ENCODE results near the gene RNPEPL1.

The RNPEPL1 gene

DNA sequence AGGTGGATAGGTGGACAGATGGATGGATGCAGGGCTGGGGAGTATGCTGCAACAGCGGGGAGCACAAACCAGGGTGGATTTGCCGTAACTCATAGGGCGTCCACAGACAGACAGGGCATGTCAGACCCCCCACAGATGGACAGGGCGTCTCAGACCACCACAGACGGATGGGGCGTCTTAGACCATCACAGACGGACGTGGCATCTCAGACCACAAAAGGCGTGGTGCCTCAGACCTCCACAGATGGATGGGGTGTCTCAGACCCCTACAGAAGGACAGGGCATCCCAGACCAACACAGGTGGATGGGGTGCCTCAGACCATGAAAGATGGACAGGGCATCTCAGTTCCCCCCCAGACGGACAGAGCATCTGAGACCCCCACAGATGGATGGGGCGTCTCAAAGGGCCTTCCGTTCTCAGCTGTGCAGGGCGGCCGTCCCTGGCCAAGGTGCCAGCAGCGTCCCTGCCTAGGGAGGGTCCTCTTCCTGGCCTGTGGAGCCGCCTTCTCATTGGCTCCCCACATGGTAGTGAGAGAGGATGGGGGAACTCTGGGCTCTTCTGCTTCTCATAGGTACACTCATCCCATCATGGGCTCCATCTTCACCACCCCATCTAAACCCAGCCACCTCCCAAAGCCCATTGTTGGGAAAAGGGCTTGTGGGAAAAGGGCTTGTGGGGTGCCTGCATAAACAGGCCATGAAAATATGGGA lies 12.6 kb upstream of the RNPEPL1 start:
- H3K4ac ChIP-seq (ENCODE audit: low read depth, low read length) = no peak overlapping the region
- H3K14ac ChIP-seq (ENCODE audit: low read length) = no peak overlapping the region
- H3K4me3 ChIP-seq (ENCODE audit: low read depth, low read length) = no peak overlapping the region
- no peak overlapping the region for H4K12ac ChIP-seq (ENCODE audit: low read depth, low read length)
- H2AK5ac ChIP-seq (ENCODE audit: low read length) = no peak overlapping the region
- no peak overlapping the region for H4K8ac ChIP-seq (ENCODE audit: low read depth, low read length)
- H3K36me3 ChIP-seq (ENCODE audit: control insufficient read depth in 1 of 2, insufficient read depth in 2 of 2, low read length in 2 of 2) = peaks cover 8 to 11% of the 10 kb centered on the region in 2 experiments
- no peak overlapping the region for H2BK12ac ChIP-seq (ENCODE audit: low read length)
- no peak overlapping the region for H2BK5ac ChIP-seq (ENCODE audit: low read depth, low read length, poor library complexity)
- H4K91ac ChIP-seq (ENCODE audit: low read depth, low read length) = no peak overlapping the region
- peaks cover 2% of the 10 kb centered on the region for H3K79me2 ChIP-seq (ENCODE audit: control insufficient read depth, insufficient read depth, low read length, poor library complexity)
- peaks cover 0 to 9% of the 10 kb centered on the region in 2 experiments for H3K4me1 ChIP-seq (ENCODE audit: control insufficient read depth in 1 of 2, insufficient read depth in 2 of 2, low read length in 2 of 2)
- peaks cover 5% of the 10 kb centered on the region for H3K79me1 ChIP-seq (ENCODE audit: low read length)
- no peak overlapping the region for H2BK120ac ChIP-seq (ENCODE audit: insufficient read depth, low read length, poor library complexity)
- H3K23ac ChIP-seq (ENCODE audit: low read length) = no peak overlapping the region
- no peak overlapping the region for H3K9ac ChIP-seq (ENCODE audit: low read length)
- H3K4me2 ChIP-seq (ENCODE audit: low read length) = no peak overlapping the region
- no peak overlapping the region for H3K27ac ChIP-seq (ENCODE audit: low read depth, low read length)
- DNase-seq = no peak
- peaks cover 5% of the 10 kb centered on the region for H3K9me3 ChIP-seq (ENCODE audit: insufficient read depth, low read depth, low read length)
- no peak overlapping the region for H2AFZ ChIP-seq (ENCODE audit: insufficient read depth, low read length, poor library complexity)
- no peaks in the 10 kb centered on the region for H3K27me3 ChIP-seq (ENCODE audit: insufficient read depth, low read length)
- H3K18ac ChIP-seq (ENCODE audit: low read length) = no peak overlapping the region
- no CpG with 5 or more reads among the region's 16 CpGs for WGBS (ENCODE audit: extremely low coverage, insufficient coverage, insufficient read length)

DNA sequence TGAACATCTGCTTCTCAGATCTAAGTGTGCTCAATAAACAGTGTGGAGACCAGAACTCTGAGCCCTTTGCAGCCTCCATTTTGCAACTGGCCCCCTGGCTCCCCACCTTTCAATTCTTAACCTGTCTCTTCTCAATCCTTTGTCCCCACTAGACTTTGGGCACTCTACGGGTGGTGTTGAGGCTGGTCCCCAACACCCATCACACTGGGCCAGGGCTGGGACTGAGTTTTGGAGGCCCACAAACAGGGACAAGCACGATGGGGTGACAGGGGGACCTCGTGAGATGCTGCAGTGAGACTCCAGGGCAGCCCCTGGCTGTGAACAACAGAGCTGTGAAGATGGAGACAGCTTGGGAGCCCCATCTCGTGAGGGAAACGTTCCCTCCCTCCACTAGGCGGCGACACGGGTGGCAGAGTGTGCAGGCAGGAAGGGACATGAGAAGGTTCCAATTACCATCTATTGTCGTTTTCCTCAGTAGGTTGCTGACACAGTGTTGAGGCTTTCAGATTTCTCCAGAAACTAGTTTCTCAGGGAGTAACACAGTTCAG lies 11.7 kb upstream of the RNPEPL1 start:
- WGBS (ENCODE audit: extremely low coverage, insufficient coverage, insufficient read length) = no CpG with 5 or more reads among the region's 9 CpGs
- H3K9ac ChIP-seq (ENCODE audit: low read length) = no peak overlapping the region

DNA sequence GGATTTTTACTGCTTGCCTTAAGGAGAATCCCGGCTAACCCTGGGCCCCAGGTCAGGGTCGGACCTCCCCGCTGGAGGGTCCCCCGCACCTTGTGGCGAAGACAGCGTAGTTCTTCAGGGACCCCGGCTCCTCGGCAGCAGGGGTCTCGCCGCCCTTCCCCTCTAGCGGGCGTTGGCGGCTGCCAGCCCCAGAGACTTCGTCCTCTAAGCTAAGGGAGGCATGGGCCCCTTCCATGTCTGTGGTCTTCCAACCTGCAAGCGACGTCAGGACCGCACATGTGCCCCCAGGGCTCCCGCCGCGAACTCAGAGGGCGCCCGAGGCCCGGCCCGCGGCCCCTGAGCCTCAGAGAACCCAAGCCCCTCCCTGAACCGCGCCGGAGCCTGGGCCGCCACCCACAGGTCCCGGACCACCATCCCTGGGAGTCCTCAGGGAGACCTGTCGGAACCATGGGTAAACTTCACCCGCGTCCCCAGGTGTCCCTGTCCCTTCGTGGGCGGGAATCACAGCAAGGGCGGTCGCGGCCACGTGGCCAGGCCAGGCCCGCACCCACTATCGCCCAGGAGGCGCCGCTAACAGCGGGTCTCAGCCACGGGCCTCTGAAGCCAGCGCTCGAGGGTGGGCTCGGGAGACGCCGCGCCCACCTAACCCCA lies 11.1 kb upstream of the RNPEPL1 start:
- Histone ChIP-seq H2AFZ (ENCODE audit: insufficient read depth, low read length, poor library complexity) (no peak overlapping the region), H3K27me3 (ENCODE audit: insufficient read depth, low read length) (no peaks in the 10 kb centered on the region), H3K4me2 (ENCODE audit: low read length) (peak overlapping the region; percentile 67), H3K36me3 (ENCODE audit: control insufficient read depth in 1 of 2, insufficient read depth in 2 of 2, low read length in 2 of 2) (peaks cover 6 to 8% of the 10 kb centered on the region in 2 experiments), H3K79me2 (ENCODE audit: control insufficient read depth, insufficient read depth, low read length, poor library complexity) (peaks cover 5% of the 10 kb centered on the region), H4K12ac (ENCODE audit: low read depth, low read length) (no peak overlapping the region), H2BK5ac (ENCODE audit: low read depth, low read length, poor library complexity) (no peak overlapping the region), H3K4ac (ENCODE audit: low read depth, low read length) (no peak overlapping the region), H3K23ac (ENCODE audit: low read length) (no peak overlapping the region), H3K14ac (ENCODE audit: low read length) (no peak overlapping the region), H3K9ac (ENCODE audit: low read length) (no peak overlapping the region), H2AK5ac (ENCODE audit: low read length) (no peak overlapping the region), H4K8ac (ENCODE audit: low read depth, low read length) (no peak overlapping the region), H3K27ac (ENCODE audit: low read depth, low read length) (no peak overlapping the region), H3K18ac (ENCODE audit: low read length) (peak overlapping the region; percentile 39), H3K79me1 (ENCODE audit: low read length) (peaks cover 9% of the 10 kb centered on the region), H4K91ac (ENCODE audit: low read depth, low read length) (no peak overlapping the region), H3K4me1 (ENCODE audit: control insufficient read depth in 1 of 2, insufficient read depth in 2 of 2, low read length in 2 of 2) (peaks cover 0 to 11% of the 10 kb centered on the region in 2 experiments), H2BK120ac (ENCODE audit: insufficient read depth, low read length, poor library complexity) (no peak overlapping the region), H3K9me3 (ENCODE audit: insufficient read depth, low read depth, low read length) (peaks cover 2% of the 10 kb centered on the region), H2BK12ac (ENCODE audit: low read length) (no peak overlapping the region), H3K4me3 (ENCODE audit: low read depth, low read length) (no peak overlapping the region)
- no CpG with 5 or more reads among the region's 51 CpGs for WGBS (ENCODE audit: extremely low coverage, insufficient coverage, insufficient read length)
- peak in 1 of 2 donors; percentile 16 for DNase-seq

More for the DNA sequence above, 11.7 kb upstream of the RNPEPL1 start:
- H3K27me3 ChIP-seq (ENCODE audit: insufficient read depth, low read length) = no peaks in the 10 kb centered on the region
- no peak overlapping the region for H4K8ac ChIP-seq (ENCODE audit: low read depth, low read length)
- peaks cover 0 to 11% of the 10 kb centered on the region in 2 experiments for H3K4me1 ChIP-seq (ENCODE audit: control insufficient read depth in 1 of 2, insufficient read depth in 2 of 2, low read length in 2 of 2)
- peaks cover 2% of the 10 kb centered on the region for H3K9me3 ChIP-seq (ENCODE audit: insufficient read depth, low read depth, low read length)
- H3K27ac ChIP-seq (ENCODE audit: low read depth, low read length) = no peak overlapping the region
- no peak overlapping the region for H2BK12ac ChIP-seq (ENCODE audit: low read length)
- no peak overlapping the region for H2BK5ac ChIP-seq (ENCODE audit: low read depth, low read length, poor library complexity)
- H2AK5ac ChIP-seq (ENCODE audit: low read length) = no peak overlapping the region
- no peak overlapping the region for H3K23ac ChIP-seq (ENCODE audit: low read length)
- no peak overlapping the region for H3K18ac ChIP-seq (ENCODE audit: low read length)
- no peak overlapping the region for H2BK120ac ChIP-seq (ENCODE audit: insufficient read depth, low read length, poor library complexity)
- H3K4ac ChIP-seq (ENCODE audit: low read depth, low read length) = no peak overlapping the region
- no peak overlapping the region for H3K4me3 ChIP-seq (ENCODE audit: low read depth, low read length)
- no peak overlapping the region for H4K12ac ChIP-seq (ENCODE audit: low read depth, low read length)
- no peak overlapping the region for H4K91ac ChIP-seq (ENCODE audit: low read depth, low read length)
- H3K79me2 ChIP-seq (ENCODE audit: control insufficient read depth, insufficient read depth, low read length, poor library complexity) = peaks cover 5% of the 10 kb centered on the region
- peak in 1 of 2 donors; percentile 44 for DNase-seq
- H3K36me3 ChIP-seq (ENCODE audit: control insufficient read depth in 1 of 2, insufficient read depth in 2 of 2, low read length in 2 of 2) = peaks cover 6 to 8% of the 10 kb centered on the region in 2 experiments
- no peak overlapping the region for H3K14ac ChIP-seq (ENCODE audit: low read length)
- H3K79me1 ChIP-seq (ENCODE audit: low read length) = peaks cover 9% of the 10 kb centered on the region
- H2AFZ ChIP-seq (ENCODE audit: insufficient read depth, low read length, poor library complexity) = no peak overlapping the region
- H3K4me2 ChIP-seq (ENCODE audit: low read length) = no peak overlapping the region

DNA sequence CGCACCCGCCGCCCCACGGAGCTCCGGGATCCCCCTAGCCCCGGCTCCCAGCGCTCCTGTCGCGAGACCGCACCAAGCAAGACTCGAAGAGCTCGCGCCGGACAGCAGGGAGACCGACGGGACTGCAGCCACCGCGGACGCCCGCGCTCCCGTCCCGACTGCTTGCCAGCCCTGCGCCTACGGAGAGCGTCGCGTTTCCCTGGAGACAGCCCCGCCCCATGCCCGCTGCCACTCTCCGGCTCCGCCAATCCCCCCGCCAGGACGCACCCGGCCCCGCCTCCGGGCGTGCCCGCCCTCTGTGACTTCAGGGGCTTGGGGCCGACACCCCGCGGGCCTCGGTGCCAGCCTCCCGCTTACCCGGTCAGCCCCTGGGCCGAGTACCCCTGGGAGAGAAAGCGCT lies 10.5 kb upstream of the RNPEPL1 start, which contains the start of gene ANKMY1:
TSS of gene ANKMY1 (minus strand) at position 181 of the 400 bp plus-strand sequence. CDS start 653 bp downstream, outside the sequence.
- H3K9me3 ChIP-seq (ENCODE audit: insufficient read depth, low read depth, low read length) = peaks cover under 1% of the 10 kb centered on the region
- no peak within 1 kb of the TSS for H4K8ac ChIP-seq (ENCODE audit: low read depth, low read length)
- H3K9ac ChIP-seq (ENCODE audit: low read length) = no peak within 1 kb of the TSS
- H2BK120ac ChIP-seq (ENCODE audit: insufficient read depth, low read length, poor library complexity) = no peak within 1 kb of the TSS
- no CpG with 5 or more reads among the region's 47 CpGs for WGBS (ENCODE audit: extremely low coverage, insufficient coverage, insufficient read length)
- H2BK5ac ChIP-seq (ENCODE audit: low read depth, low read length, poor library complexity) = no peak within 1 kb of the TSS
- no peaks in the 10 kb centered on the region for H3K27me3 ChIP-seq (ENCODE audit: insufficient read depth, low read length)
- DNase-seq = peak; percentile 46
- H4K91ac ChIP-seq (ENCODE audit: low read depth, low read length) = no peak within 1 kb of the TSS
- peak within 1 kb of the TSS; percentile 29 for H3K4me3 ChIP-seq (ENCODE audit: low read depth, low read length)
- no peak within 1 kb of the TSS for H3K4ac ChIP-seq (ENCODE audit: low read depth, low read length)
- no peak within 1 kb of the TSS for H3K27ac ChIP-seq (ENCODE audit: low read depth, low read length)
- no peak within 1 kb of the TSS for H2BK12ac ChIP-seq (ENCODE audit: low read length)
- H2AFZ ChIP-seq (ENCODE audit: insufficient read depth, low read length, poor library complexity) = no peak within 1 kb of the TSS
- H2AK5ac ChIP-seq (ENCODE audit: low read length) = no peak within 1 kb of the TSS
- no peak within 1 kb of the TSS for H3K23ac ChIP-seq (ENCODE audit: low read length)
- peak within 1 kb of the TSS; percentile 39 for H3K18ac ChIP-seq (ENCODE audit: low read length)
- peaks cover 5% of the 10 kb centered on the region for H3K79me2 ChIP-seq (ENCODE audit: control insufficient read depth, insufficient read depth, low read length, poor library complexity)
- H3K36me3 ChIP-seq (ENCODE audit: control insufficient read depth in 1 of 2, insufficient read depth in 2 of 2, low read length in 2 of 2) = peaks cover 4 to 6% of the 10 kb centered on the region in 2 experiments
- peaks cover 0 to 11% of the 10 kb centered on the region in 2 experiments for H3K4me1 ChIP-seq (ENCODE audit: control insufficient read depth in 1 of 2, insufficient read depth in 2 of 2, low read length in 2 of 2)
- H4K12ac ChIP-seq (ENCODE audit: low read depth, low read length) = no peak within 1 kb of the TSS
- peak within 1 kb of the TSS; percentile 67 for H3K4me2 ChIP-seq (ENCODE audit: low read length)
- peaks cover 9% of the 10 kb centered on the region for H3K79me1 ChIP-seq (ENCODE audit: low read length)
- H3K14ac ChIP-seq (ENCODE audit: low read length) = no peak within 1 kb of the TSS
